ENCODE measurements around the gene AADACL3. TPM values are rescaled to one million over a fixed set of nuclear protein-coding genes. Genes with fewer than 3 reads are reported as not detected.
"Not testable (repeated sequence)": the region's sequence is repeated elsewhere in the genome, so short reads cannot be mapped to it uniquely, and the experiment has no call there.

The AADACL3 gene
- total RNA-seq, 1 experiment from 2014 or later, result not detected

DNA sequence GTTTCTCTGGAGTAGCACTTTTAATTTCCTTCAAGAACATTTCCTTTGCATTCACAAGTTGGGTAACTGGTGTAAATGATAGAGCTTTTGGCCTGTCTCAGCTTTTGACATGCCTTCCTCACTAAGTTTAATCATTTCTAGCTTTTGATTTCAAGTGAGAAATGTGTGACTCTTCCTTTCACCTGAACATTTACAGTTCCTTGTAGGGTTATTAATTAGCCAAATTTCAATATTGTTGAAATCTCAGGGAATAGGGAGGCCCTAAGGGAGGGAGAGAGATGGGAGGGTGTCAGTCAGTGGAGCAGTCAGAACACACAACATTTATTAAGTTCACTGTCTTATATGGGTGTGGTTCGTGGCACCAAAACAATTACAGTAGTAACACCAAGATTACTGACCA is 14.2 kb downstream of the AADACL3 start:
- TF ChIP-seq, protein P1, sequence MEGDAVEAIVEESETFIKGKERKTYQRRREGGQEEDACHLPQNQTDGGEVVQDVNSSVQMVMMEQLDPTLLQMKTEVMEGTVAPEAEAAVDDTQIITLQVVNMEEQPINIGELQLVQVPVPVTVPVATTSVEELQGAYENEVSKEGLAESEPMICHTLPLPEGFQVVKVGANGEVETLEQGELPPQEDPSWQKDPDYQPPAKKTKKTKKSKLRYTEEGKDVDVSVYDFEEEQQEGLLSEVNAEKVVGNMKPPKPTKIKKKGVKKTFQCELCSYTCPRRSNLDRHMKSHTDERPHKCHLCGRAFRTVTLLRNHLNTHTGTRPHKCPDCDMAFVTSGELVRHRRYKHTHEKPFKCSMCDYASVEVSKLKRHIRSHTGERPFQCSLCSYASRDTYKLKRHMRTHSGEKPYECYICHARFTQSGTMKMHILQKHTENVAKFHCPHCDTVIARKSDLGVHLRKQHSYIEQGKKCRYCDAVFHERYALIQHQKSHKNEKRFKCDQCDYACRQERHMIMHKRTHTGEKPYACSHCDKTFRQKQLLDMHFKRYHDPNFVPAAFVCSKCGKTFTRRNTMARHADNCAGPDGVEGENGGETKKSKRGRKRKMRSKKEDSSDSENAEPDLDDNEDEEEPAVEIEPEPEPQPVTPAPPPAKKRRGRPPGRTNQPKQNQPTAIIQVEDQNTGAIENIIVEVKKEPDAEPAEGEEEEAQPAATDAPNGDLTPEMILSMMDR (IDR thresholded peaks at IDR 0.05; ENCODE audit: unreplicated experiment), result no peak
- peaks cover 72% of the 10 kb centered on the region for H3K27me3 Mint-ChIP-seq (ENCODE audit: insufficient read depth, unreplicated experiment)
- DNase-seq (ENCODE audit: unreplicated experiment), result no peak
- intact Hi-C loops (cut with micrococcal nuclease), result no loop called here
- H3K27ac Mint-ChIP-seq (ENCODE audit: low read depth, unreplicated experiment), result no peak overlapping the region
- H3K4me3 Mint-ChIP-seq (ENCODE audit: unreplicated experiment), result no peak overlapping the region
- no peaks in the 10 kb centered on the region for H3K9me3 Mint-ChIP-seq (ENCODE audit: unreplicated experiment)
- no peaks in the 10 kb centered on the region for H3K4me1 Mint-ChIP-seq (ENCODE audit: insufficient read depth, unreplicated experiment)
- ChIA-PET POLR2A (interaction anchor here (0.7 kb wide), 1 partner anchor 18 kb away, joined by 3 read pairs; no protein-coding TSS in a partner anchor), CTCF (no interaction called here)
- no peaks in the 10 kb centered on the region for H3K36me3 Mint-ChIP-seq (ENCODE audit: insufficient read depth, unreplicated experiment)
- no TSS peak for BruUV-seq (replicated peaks)

DNA sequence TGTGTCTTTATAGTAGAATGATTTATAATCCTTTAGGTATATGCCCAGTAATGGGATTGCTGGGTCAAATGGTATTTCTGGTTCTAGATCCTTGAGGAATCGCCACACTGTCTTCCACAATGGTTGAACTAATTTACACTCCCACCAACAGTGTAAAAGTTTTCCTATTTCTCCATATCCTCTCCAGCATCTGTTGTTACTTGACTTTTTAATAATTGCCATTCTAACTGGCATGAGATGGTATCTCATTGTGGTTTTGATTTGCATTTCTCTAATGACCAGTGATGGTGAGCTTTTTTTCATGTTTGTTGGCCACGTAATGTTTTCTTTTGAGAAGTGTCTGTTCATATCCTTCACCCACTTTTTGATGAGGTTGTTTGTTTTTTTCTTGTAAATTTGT is 15.2 kb downstream of the AADACL3 start:
- CTCF ChIA-PET; intact Hi-C loops (cut with micrococcal nuclease); H3K9me3 Mint-ChIP-seq (ENCODE audit: unreplicated experiment); BruUV-seq (replicated peaks); H3K4me3 Mint-ChIP-seq (ENCODE audit: unreplicated experiment); H3K4me1 Mint-ChIP-seq (ENCODE audit: insufficient read depth, unreplicated experiment); H3K36me3 Mint-ChIP-seq (ENCODE audit: insufficient read depth, unreplicated experiment); DNase-seq (ENCODE audit: unreplicated experiment); H3K27ac Mint-ChIP-seq (ENCODE audit: low read depth, unreplicated experiment): not testable (repeated sequence)
- POLR2A ChIA-PET, result interaction anchor here (0.6 kb wide), 1 partner anchor 673 kb away, joined by 3 read pairs; no protein-coding TSS in a partner anchor
- H3K27me3 Mint-ChIP-seq (ENCODE audit: insufficient read depth, unreplicated experiment), result peaks cover 78% of the 10 kb centered on the region

DNA sequence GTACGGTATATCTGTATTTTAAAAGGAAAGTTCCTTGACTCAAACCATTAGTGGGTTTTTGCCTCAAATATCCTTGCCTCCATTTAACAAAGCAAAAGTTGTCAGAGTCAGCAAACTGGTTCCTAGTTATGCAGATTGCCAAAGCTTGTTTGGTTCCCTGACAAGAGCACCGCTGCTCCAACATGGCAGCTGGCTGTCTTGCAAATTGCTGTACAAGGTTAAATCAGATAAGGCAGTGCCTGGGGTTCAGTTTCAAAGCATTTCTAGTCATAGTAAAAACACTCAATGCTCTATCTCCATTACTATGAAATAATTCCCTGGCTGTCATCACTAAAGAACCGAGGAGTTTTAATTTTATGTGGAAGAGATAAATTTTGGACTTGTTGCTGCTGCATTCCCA is 18.7 kb downstream of the AADACL3 start:
- no peaks in the 10 kb centered on the region for H3K36me3 Mint-ChIP-seq (ENCODE audit: insufficient read depth, unreplicated experiment)
- H3K9me3 Mint-ChIP-seq (ENCODE audit: unreplicated experiment), result no peaks in the 10 kb centered on the region
- DNase-seq (ENCODE audit: unreplicated experiment), result no peak
- POLR2A ChIA-PET, result interaction anchor here (0.6 kb wide), 1 partner anchor 205 kb away, joined by 3 read pairs; no protein-coding TSS in a partner anchor
- no peak overlapping the region for H3K4me3 Mint-ChIP-seq (ENCODE audit: unreplicated experiment)
- no TSS peak for BruUV-seq (replicated peaks)
- peaks cover 80% of the 10 kb centered on the region for H3K27me3 Mint-ChIP-seq (ENCODE audit: insufficient read depth, unreplicated experiment)
- CTCF ChIA-PET, result no interaction called here
- no peaks in the 10 kb centered on the region for H3K4me1 Mint-ChIP-seq (ENCODE audit: insufficient read depth, unreplicated experiment)
- intact Hi-C loops (cut with micrococcal nuclease), result no loop called here
- TF ChIP-seq, protein P1 (IDR thresholded peaks at IDR 0.05; ENCODE audit: unreplicated experiment), result no peak
- H3K27ac Mint-ChIP-seq (ENCODE audit: low read depth, unreplicated experiment), result no peak overlapping the region

- no peak overlapping the region for H3K27ac Mint-ChIP-seq (ENCODE audit: low read depth, unreplicated experiment)
- H3K27me3 Mint-ChIP-seq (ENCODE audit: insufficient read depth, unreplicated experiment), result peaks cover 56% of the 10 kb centered on the region
- H3K4me1 Mint-ChIP-seq (ENCODE audit: insufficient read depth, unreplicated experiment), result no peaks in the 10 kb centered on the region
- no peak overlapping the region for H3K4me3 Mint-ChIP-seq (ENCODE audit: unreplicated experiment)
- BruUV-seq (replicated peaks), result no TSS peak
- POLR2A ChIA-PET, result no interaction called here
- no peaks in the 10 kb centered on the region for H3K9me3 Mint-ChIP-seq (ENCODE audit: unreplicated experiment)
- TF ChIP-seq, protein P1 (IDR thresholded peaks at IDR 0.05; ENCODE audit: unreplicated experiment), result no peak
- intact Hi-C loops (cut with micrococcal nuclease), result no loop called here
- H3K36me3 Mint-ChIP-seq (ENCODE audit: insufficient read depth, unreplicated experiment), result no peaks in the 10 kb centered on the region
- DNase-seq (ENCODE audit: unreplicated experiment), result no peak
- CTCF ChIA-PET, result no interaction called here
Observed at GRCh38 chr1:12738934-12739333, 23.0 kb downstream of the AADACL3 start.

- TF ChIP-seq, protein P1 (IDR thresholded peaks at IDR 0.05; ENCODE audit: unreplicated experiment), result no peak
- Mint-ChIP-seq H3K4me3 (ENCODE audit: unreplicated experiment) (no peak overlapping the region), H3K27me3 (ENCODE audit: insufficient read depth, unreplicated experiment) (peaks cover 49% of the 10 kb centered on the region), H3K4me1 (ENCODE audit: insufficient read depth, unreplicated experiment) (no peaks in the 10 kb centered on the region), H3K36me3 (ENCODE audit: insufficient read depth, unreplicated experiment) (no peaks in the 10 kb centered on the region), H3K27ac (ENCODE audit: low read depth, unreplicated experiment) (no peak overlapping the region), H3K9me3 (ENCODE audit: unreplicated experiment) (no peaks in the 10 kb centered on the region)
- POLR2A ChIA-PET, result no interaction called here
- CTCF ChIA-PET, result interaction anchor here (0.7 kb wide), 1 partner anchor 19 kb away, joined by 3 read pairs; no protein-coding TSS in a partner anchor
- BruUV-seq (replicated peaks), result no TSS peak
- intact Hi-C loops (cut with micrococcal nuclease), result no loop called here
- no peak for DNase-seq (ENCODE audit: unreplicated experiment)
Observed at GRCh38 chr1:12739613-12740012, 23.7 kb downstream of the AADACL3 start.

Data from MCF 10A (cell line).